ENCODE data around the gene PTPRC.

The PTPRC gene

GRCh38 chr1:198749279-198749678 is 110.4 kb downstream of the PTPRC start:
- H3K27ac ChIP-seq: no peak overlapping the region
- no peak overlapping the region for H3K4me3 ChIP-seq
- no peak for DNase-seq (ENCODE audit: low spot score)
- TF ChIP-seq, protein P1, sequence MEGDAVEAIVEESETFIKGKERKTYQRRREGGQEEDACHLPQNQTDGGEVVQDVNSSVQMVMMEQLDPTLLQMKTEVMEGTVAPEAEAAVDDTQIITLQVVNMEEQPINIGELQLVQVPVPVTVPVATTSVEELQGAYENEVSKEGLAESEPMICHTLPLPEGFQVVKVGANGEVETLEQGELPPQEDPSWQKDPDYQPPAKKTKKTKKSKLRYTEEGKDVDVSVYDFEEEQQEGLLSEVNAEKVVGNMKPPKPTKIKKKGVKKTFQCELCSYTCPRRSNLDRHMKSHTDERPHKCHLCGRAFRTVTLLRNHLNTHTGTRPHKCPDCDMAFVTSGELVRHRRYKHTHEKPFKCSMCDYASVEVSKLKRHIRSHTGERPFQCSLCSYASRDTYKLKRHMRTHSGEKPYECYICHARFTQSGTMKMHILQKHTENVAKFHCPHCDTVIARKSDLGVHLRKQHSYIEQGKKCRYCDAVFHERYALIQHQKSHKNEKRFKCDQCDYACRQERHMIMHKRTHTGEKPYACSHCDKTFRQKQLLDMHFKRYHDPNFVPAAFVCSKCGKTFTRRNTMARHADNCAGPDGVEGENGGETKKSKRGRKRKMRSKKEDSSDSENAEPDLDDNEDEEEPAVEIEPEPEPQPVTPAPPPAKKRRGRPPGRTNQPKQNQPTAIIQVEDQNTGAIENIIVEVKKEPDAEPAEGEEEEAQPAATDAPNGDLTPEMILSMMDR (IDR thresholded peaks at IDR 0.05): no peak

GRCh38 chr1:198750081-198750480 is 111.2 kb downstream of the PTPRC start:
- TF ChIP-seq, protein P1 (IDR thresholded peaks at IDR 0.05): no peak
- DNase-seq (ENCODE audit: low spot score): no peak
- no peak overlapping the region for H3K27ac ChIP-seq
- no peak overlapping the region for H3K4me3 ChIP-seq

GRCh38 chr1:198751741-198752140 is 112.9 kb downstream of the PTPRC start:
- no peak for DNase-seq (ENCODE audit: low spot score)
- TF ChIP-seq, protein P1 (IDR thresholded peaks at IDR 0.05): no peak
- no peak overlapping the region for H3K4me3 ChIP-seq
- no peak overlapping the region for H3K27ac ChIP-seq

DNA sequence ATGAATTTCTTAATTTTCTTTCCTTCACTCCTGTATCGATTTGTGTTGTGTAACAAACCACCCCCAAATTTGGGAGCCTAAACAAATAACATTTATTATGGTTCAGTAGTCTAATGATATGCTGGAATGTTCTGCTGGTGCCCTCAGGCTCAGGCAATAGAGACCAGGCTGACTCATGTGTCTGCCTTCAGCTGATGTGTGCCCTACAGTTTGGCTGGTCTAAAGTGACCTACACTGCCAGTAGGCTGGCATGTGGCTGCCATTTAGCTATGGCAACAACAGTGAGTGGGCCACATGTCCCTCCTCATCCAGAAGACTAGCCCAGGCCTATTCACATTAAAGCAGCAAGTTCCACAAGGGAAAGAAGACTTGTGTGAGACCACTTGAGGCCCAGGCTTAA is 115.8 kb downstream of the PTPRC start:
- TF ChIP-seq, protein P1 (IDR thresholded peaks at IDR 0.05): no peak
- no peak overlapping the region for H3K4me3 ChIP-seq
- no peak overlapping the region for H3K27ac ChIP-seq
- DNase-seq (ENCODE audit: low spot score): no peak

GRCh38 chr1:198755715-198756114 is 116.9 kb downstream of the PTPRC start:
- DNase-seq (ENCODE audit: low spot score): no peak
- TF ChIP-seq, protein P1 (IDR thresholded peaks at IDR 0.05): no peak
- Histone ChIP-seq H3K4me3 (no peak overlapping the region), H3K27ac (no peak overlapping the region)

DNA sequence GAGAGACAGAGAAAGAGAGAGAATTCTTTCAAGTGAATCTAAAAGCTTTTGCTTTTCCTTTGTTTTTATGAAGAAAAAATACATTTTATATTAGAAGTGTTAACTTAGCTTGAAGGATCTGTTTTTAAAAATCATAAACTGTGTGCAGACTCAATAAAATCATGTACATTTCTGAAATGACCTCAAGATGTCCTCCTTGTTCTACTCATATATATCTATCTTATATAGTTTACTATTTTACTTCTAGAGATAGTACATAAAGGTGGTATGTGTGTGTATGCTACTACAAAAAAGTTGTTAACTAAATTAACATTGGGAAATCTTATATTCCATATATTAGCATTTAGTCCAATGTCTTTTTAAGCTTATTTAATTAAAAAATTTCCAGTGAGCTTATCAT is 117.6 kb downstream of the PTPRC start:
- H3K27ac ChIP-seq: no peak overlapping the region
- H3K4me3 ChIP-seq: no peak overlapping the region
- TF ChIP-seq, protein P1 (IDR thresholded peaks at IDR 0.05): no peak
- no peak for DNase-seq (ENCODE audit: low spot score)

GRCh38 chr1:198761859-198762616 is 123.2 kb downstream of the PTPRC start:
- DNase-seq (ENCODE audit: low spot score): no peak
- Histone ChIP-seq H3K27ac (no peak overlapping the region), H3K4me3 (no peak overlapping the region)
- TF ChIP-seq, protein P1 (IDR thresholded peaks at IDR 0.05): no peak
